MCF 10A (cell line): Measurements from ENCODE around the gene VAMP5. TPM values are rescaled to one million over a fixed set of nuclear protein-coding genes. Genes with fewer than 3 reads are reported as not detected.

Source experiments
- BruUV-seq: library from RNA; stranded (reverse); fragments of 400-500 nt; replicated peaks from 2 replicates; lab custom pipeline; 2021; lab: Mats Ljungman, UMichigan
- CTCF ChIA-PET: fragments of 300-600 bp; sonication (Branson Sonifier 250); formaldehyde crosslinking; extraction: SDS; loops from one replicate; lab custom pipeline; 2021; ENCODE audit warnings: antibody characterized with exemption, inconsistent platforms; lab: Yijun Ruan, JAX
- POLR2A ChIA-PET: fragments of 300-600, 350-650 bp; sonication (Branson Sonifier 250); formaldehyde crosslinking; extraction: SDS; loops from one replicate; lab custom pipeline; 2020; ENCODE audit warnings: antibody characterized with exemption, inconsistent platforms; lab: Yijun Ruan, JAX
- DNase-seq: peaks from one replicate; pipeline ENCODE4 v3.0.0-alpha.2; 2018; ENCODE audit not compliant: unreplicated experiment
- H3K27ac Mint-ChIP-seq: one replicate; pipeline ENCODE4 v1.8.0; 2022; ENCODE audit warnings: mild to moderate bottlenecking, low read depth, mixed read lengths; ENCODE audit not compliant: unreplicated experiment
- H3K27me3 Mint-ChIP-seq: one replicate; pipeline ENCODE4 v1.8.0; 2022; ENCODE audit warnings: mixed read lengths; ENCODE audit not compliant: insufficient read depth, unreplicated experiment
- H3K36me3 Mint-ChIP-seq: one replicate; pipeline ENCODE4 v1.8.0; 2022; ENCODE audit warnings: mild to moderate bottlenecking, moderate library complexity, mixed read lengths; ENCODE audit not compliant: insufficient read depth, unreplicated experiment
- H3K4me1 Mint-ChIP-seq: one replicate; pipeline ENCODE4 v1.8.0; 2022; ENCODE audit warnings: mixed read lengths; ENCODE audit not compliant: insufficient read depth, unreplicated experiment
- H3K4me3 Mint-ChIP-seq: one replicate; pipeline ENCODE4 v1.8.0; 2022; ENCODE audit warnings: mild to moderate bottlenecking, moderate library complexity, mixed read lengths; ENCODE audit not compliant: unreplicated experiment
- H3K9me3 Mint-ChIP-seq: one replicate; pipeline ENCODE4 v1.8.0; 2022; ENCODE audit warnings: mixed read lengths; ENCODE audit not compliant: unreplicated experiment
- CTCF ChIP-seq: fragments of 200-600 bp; IDR thresholded peaks from one replicate; pipeline ENCODE4 v1.8.0; 2022; ENCODE audit warnings: antibody characterized with exemption, mild to moderate bottlenecking; ENCODE audit not compliant: unreplicated experiment
- intact Hi-C: fragments of 100-400 bp; cut with micrococcal nuclease; formaldehyde crosslinking; loops from 2 replicates; pipeline ENCODE4 v1.14.1; 2022
- total RNA-seq: library from RNA; stranded (reverse); gene quantifications from 2 replicates; pipeline ENCODE4 v1.2.3, GENCODE V29; 2022

Gene VAMP5
- total RNA-seq, 1 experiment from 2014 or later: 1.6 TPM

DNA sequence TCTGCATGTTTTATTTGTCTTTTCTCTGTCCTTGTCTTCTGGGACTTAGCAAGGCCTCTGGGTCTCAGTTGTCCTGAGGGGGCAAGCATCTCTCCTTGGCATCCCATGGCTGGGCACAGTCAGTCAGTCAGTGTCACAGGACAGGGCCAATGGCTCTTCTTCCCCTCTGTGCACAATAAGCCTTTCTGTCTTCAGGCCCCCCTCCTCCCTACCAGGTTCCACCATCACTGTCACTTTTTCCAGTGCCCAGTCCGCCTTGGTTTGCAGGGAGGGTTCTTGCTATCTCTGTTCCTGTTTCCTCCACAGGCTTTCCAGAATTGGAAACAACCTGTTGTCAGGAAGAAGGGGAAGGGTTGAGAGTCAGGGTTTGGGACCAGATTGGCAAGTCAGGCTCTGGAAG lies 1.7 kb upstream of the VAMP5 start:
- Mint-ChIP-seq H3K4me1 (peaks cover 25% of the 10 kb centered on the region), H3K9me3 (no peaks in the 10 kb centered on the region), H3K4me3 (no peak overlapping the region), H3K27me3 (no peaks in the 10 kb centered on the region), H3K27ac (no peak overlapping the region), H3K36me3 (peaks cover 42% of the 10 kb centered on the region)
- ChIA-PET POLR2A (interaction anchor here (6.1 kb wide), 1 partner anchor 13 kb away, joined by 54 read pairs; the partner anchor contains the start of gene RNF181), CTCF (interaction anchor here (0.7 kb wide), 1 partner anchor 146 kb away, joined by 3 read pairs; no protein-coding TSS in a partner anchor)
- DNase-seq: no peak
- no TSS peak for BruUV-seq
- TF ChIP-seq CTCF: no peak
- intact Hi-C loops: no loop called here

DNA sequence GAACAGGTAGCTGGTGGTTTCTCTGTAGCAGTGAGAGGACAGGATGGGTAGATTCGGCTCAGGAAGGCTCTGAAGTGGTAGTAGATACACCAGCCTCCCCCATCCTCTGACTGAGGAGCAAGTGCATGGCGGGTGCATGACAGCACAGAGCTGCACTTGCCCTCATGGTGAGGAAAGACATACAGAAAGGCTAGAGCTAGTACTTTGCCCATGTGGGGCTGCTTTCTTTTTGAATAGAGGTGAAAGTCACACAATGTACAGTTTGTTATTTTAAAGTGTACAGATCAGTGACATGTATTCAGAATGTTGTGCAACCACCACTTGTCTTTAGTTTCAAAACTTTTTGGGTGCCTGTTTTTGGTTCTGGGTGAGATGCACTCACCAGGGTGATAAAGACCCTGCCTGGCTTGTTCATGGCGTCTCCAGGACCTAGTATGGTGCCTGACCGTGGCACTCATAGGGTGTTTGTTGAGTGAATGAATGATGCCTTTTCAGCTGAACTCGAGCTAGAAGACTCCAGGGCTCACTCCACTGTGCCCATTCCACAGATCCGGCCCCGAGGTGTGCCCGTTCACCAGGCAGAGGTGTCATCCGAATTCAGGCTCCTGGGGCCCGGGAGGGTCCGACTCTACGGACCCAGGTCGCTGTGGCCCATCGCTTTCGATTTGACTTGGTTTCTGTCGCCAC lies 421 bp upstream of the VAMP5 start:
- ChIA-PET POLR2A (interaction anchor here (1.4 to 6.1 kb wide), 3 partner anchors 12 to 42 kb away, joined by 5 to 54 read pairs (median 6); partner anchors contain the start of genes C2orf68 and RNF181), CTCF (no interaction called here)
- BruUV-seq: no TSS peak
- no peak for TF ChIP-seq CTCF
- H3K4me1 Mint-ChIP-seq: peaks cover 18% of the 10 kb centered on the region
- no peaks in the 10 kb centered on the region for H3K9me3 Mint-ChIP-seq
- H3K4me3 Mint-ChIP-seq: no peak overlapping the region
- H3K36me3 Mint-ChIP-seq: peaks cover 42% of the 10 kb centered on the region
- no peak for DNase-seq
- H3K27ac Mint-ChIP-seq: no peak overlapping the region
- no peaks in the 10 kb centered on the region for H3K27me3 Mint-ChIP-seq
- intact Hi-C loops: no loop called here

DNA sequence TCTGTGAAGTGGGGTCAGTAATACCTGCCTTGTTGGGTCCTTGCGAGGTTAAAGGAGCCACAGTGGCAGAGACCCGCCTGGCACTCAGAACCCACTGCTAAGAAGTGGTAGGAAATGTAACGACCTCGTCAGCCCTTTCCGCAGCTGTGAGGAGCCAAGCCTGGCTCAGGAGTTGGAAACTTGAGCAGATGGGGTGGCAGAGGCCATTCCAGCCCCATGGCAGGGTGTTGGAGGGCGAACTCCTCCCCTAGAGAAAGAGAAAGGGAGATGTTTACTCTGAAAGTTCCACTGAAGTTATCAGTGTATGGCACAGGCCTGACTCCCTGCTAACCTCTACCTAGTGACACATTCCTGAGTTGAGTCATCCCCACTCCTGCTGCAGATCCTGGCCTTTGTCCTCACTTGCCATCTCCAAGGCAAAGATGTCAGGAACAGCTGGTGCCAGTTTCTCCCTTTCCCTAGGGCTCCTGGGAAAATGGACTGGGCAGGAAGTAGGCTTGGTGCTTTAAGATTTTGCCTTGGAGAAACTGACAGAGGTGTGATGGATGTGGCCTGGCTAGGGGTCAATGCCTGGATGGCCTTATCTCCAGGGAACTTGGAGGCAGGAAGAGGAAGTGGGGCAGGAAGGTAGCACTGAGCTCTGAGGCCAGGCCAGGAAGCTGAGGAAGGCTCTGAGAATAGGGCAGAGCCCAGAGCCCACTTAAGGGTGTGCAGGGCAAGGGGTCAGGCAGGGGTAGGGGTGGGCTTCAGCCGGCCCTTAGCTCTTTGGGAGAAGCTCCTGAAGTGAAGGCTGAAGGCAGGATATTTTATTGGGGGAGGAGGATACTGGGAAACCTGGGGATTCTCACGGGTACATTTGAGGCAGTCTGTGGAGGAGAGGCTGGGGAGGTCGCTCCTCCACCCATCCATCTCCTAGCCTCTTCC lies 888 bp downstream of the VAMP5 start:
- H3K27ac Mint-ChIP-seq: peak overlapping the region; percentile 91
- peaks cover 14% of the 10 kb centered on the region for H3K4me1 Mint-ChIP-seq
- no peaks in the 10 kb centered on the region for H3K9me3 Mint-ChIP-seq
- peaks cover 33% of the 10 kb centered on the region for H3K36me3 Mint-ChIP-seq
- intact Hi-C loops: no loop called here
- peak; percentile 43 for DNase-seq
- H3K27me3 Mint-ChIP-seq: no peaks in the 10 kb centered on the region
- CTCF ChIA-PET: interaction anchor here (0.6 to 1.3 kb wide), 3 partner anchors 11 to 165 kb away, joined by 3 to 4 read pairs (median 3); no protein-coding TSS in a partner anchor
- TF ChIP-seq CTCF: no peak
- no TSS peak for BruUV-seq
- no peak overlapping the region for H3K4me3 Mint-ChIP-seq
- POLR2A ChIA-PET: interaction anchor here (0.6 to 6.1 kb wide), 7 partner anchors 10 to 230 kb away, joined by 3 to 54 read pairs (median 5); partner anchors contain the start of genes C2orf68, ELMOD3, RNF181 and TMEM150A
